ENCODE measurements around the gene RPL28. TPM values are rescaled to one million over a fixed set of nuclear protein-coding genes. Genes with fewer than 3 reads are reported as not detected.

RPL28 gene
- total and polyA plus RNA-seq, 2 of the 13 experiments (the other 11 are each of a cell fraction or from before 2014, with no cell fraction given): 105 to 420 TPM

DNA sequence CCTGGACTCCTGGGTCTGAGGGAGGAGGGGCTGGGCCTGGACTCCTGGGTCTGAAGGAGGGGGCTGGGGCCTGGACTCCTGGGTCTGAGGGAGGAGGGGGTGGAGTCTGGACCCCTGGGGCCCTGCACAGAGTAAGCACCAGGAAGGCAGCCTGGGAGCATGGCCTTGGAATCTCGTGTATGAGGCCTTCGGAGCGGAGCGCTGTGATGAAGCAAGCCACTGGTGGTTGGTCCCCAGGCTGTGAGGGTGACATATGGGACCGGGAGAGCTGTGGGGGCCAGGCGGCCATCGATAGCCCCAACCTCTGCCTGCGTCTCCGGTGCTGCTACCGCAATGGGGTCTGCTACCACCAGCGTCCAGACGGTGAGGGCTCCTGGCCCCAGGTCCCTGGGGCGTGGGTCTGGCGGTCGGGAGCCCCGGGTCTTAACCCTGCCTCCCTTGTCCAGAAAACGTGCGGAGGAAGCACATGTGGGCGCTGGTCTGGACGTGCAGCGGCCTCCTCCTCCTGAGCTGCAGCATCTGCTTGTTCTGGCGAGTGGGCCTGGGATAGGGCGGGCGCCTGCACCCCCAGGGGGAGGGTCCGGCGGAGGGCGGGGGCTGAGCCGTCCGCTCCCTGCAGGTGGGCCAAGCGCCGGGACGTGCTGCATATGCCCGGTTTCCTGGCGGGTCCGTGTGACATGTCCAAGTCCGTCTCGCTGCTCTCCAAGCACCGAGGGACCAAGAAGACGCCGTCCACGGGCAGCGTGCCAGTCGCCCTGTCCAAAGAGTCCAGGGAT lies 8.2 kb upstream of the RPL28 start (continued):
- TF ChIP-seq HMGA1 (CRISPR knock-in tag; conservative IDR thresholded peaks at IDR 0.05): no peak
- no peak for TF ChIP-seq NFE2L1 (CRISPR knock-in tag; IDR thresholded peaks at IDR 0.05; ENCODE audit: borderline replicate concordance)
- TF ChIP-seq ARID4A (CRISPR knock-in tag; IDR thresholded peaks at IDR 0.05; ENCODE audit: borderline replicate concordance): peak; percentile 36; the same call in 1 of the 2 replicates
- peak; percentile 71 for TF ChIP-seq AGO1 (IDR thresholded peaks at IDR 0.05; ENCODE audit: low read depth, low read length, poor library complexity, severe bottlenecking)
- TF ChIP-seq E2F1 (CRISPR knock-in tag; IDR thresholded peaks at IDR 0.05): no peak
- no peak for TF ChIP-seq ZNF709 (CRISPR knock-in tag; IDR thresholded peaks at IDR 0.05)
- 0 out of 2 replicates have a peak, but pooled peaks have one; percentile 41 for TF ChIP-seq ZNF275 (CRISPR knock-in tag; IDR thresholded peaks at IDR 0.05; ENCODE audit: borderline replicate concordance)
- TF ChIP-seq, protein P1, sequence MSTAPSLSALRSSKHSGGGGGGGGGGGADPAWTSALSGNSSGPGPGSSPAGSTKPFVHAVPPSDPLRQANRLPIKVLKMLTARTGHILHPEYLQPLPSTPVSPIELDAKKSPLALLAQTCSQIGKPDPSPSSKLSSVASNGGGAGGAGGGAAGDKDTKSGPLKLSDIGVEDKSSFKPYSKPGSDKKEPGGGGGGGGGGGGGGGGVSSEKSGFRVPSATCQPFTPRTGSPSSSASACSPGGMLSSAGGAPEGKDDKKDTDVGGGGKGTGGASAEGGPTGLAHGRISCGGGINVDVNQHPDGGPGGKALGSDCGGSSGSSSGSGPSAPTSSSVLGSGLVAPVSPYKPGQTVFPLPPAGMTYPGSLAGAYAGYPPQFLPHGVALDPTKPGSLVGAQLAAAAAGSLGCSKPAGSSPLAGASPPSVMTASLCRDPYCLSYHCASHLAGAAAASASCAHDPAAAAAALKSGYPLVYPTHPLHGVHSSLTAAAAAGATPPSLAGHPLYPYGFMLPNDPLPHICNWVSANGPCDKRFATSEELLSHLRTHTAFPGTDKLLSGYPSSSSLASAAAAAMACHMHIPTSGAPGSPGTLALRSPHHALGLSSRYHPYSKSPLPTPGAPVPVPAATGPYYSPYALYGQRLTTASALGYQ (CRISPR knock-in tag; IDR thresholded peaks at IDR 0.05): no peak
- TF ChIP-seq, protein P2, sequence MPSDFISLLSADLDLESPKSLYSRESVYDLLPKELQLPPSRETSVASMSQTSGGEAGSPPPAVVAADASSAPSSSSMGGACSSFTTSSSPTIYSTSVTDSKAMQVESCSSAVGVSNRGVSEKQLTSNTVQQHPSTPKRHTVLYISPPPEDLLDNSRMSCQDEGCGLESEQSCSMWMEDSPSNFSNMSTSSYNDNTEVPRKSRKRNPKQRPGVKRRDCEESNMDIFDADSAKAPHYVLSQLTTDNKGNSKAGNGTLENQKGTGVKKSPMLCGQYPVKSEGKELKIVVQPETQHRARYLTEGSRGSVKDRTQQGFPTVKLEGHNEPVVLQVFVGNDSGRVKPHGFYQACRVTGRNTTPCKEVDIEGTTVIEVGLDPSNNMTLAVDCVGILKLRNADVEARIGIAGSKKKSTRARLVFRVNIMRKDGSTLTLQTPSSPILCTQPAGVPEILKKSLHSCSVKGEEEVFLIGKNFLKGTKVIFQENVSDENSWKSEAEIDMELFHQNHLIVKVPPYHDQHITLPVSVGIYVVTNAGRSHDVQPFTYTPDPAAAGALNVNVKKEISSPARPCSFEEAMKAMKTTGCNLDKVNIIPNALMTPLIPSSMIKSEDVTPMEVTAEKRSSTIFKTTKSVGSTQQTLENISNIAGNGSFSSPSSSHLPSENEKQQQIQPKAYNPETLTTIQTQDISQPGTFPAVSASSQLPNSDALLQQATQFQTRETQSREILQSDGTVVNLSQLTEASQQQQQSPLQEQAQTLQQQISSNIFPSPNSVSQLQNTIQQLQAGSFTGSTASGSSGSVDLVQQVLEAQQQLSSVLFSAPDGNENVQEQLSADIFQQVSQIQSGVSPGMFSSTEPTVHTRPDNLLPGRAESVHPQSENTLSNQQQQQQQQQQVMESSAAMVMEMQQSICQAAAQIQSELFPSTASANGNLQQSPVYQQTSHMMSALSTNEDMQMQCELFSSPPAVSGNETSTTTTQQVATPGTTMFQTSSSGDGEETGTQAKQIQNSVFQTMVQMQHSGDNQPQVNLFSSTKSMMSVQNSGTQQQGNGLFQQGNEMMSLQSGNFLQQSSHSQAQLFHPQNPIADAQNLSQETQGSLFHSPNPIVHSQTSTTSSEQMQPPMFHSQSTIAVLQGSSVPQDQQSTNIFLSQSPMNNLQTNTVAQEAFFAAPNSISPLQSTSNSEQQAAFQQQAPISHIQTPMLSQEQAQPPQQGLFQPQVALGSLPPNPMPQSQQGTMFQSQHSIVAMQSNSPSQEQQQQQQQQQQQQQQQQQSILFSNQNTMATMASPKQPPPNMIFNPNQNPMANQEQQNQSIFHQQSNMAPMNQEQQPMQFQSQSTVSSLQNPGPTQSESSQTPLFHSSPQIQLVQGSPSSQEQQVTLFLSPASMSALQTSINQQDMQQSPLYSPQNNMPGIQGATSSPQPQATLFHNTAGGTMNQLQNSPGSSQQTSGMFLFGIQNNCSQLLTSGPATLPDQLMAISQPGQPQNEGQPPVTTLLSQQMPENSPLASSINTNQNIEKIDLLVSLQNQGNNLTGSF (CRISPR knock-in tag; IDR thresholded peaks at IDR 0.05): no peak
- no peak for TF ChIP-seq ZNF101 (CRISPR knock-in tag; IDR thresholded peaks at IDR 0.05; ENCODE audit: borderline replicate concordance, low read depth)

Data from HepG2 (cell line).